Epidermal melanocyte (primary cell): ENCODE results near the gene GPR179.

Source experiments
- DNase-seq: peaks from one replicate; pipeline ENCODE4 v3.0.0; 2011; ENCODE audit warnings: low spot score; ENCODE audit not compliant: insufficient read length

GPR179 gene

GRCh38 chr17:38349097-38349730, 5.5 kb upstream of the GPR179 start:
- DNase-seq: no peak

- no peak for DNase-seq
Observed at GRCh38 chr17:38345743-38346142, 2.0 kb upstream of the GPR179 start.

- DNase-seq: no peak
Observed at GRCh38 chr17:38344420-38344745, 627 bp upstream of the GPR179 start.

- DNase-seq: no peak
Observed at GRCh38 chr17:38342886-38343607, 709 bp downstream of the GPR179 start.

GRCh38 chr17:38341035-38341721, 2.6 kb downstream of the GPR179 start:
- DNase-seq: no peak

DNA sequence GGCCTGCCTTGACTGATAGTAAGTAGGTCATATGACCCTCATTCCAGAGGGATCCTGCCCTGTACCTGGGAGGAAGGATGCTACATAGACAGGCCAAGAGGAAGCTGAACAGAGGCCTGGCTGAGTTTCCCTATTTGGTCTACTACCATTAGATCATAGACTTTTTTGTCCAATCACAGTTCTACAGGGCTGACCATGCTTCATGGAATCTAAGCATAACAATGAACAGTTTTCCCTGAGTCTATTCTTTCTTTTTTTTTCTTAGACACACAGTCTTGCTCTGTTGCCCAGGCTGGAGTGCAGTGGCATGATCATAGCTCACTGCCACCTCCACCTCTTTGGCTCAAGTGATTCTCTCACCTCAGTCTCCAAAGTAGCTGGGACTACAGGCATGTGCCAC, 3.9 kb downstream of the GPR179 start:
- DNase-seq: no peak

DNA sequence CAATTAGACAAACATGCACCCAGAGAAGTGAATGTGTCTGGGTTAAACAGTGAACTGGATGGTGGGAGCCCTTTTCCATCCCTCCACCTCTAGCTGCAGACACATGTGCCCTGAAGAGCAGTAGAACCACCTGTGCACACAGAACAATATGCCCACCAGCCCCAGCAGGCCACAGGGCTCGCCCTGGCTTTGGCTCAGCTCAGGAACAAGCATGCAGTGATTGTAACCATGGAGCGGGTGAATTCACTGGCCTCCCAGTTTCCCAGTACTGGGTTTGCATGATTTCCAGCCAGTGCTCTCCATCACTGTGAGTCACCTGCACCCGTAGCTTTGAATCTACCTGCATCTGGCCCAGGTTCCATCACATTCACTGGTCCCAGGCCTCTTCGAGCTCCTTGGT, 5.2 kb downstream of the GPR179 start:
- DNase-seq: no peak

GRCh38 chr17:38338053-38338452, 5.7 kb downstream of the GPR179 start:
- DNase-seq: no peak

DNA sequence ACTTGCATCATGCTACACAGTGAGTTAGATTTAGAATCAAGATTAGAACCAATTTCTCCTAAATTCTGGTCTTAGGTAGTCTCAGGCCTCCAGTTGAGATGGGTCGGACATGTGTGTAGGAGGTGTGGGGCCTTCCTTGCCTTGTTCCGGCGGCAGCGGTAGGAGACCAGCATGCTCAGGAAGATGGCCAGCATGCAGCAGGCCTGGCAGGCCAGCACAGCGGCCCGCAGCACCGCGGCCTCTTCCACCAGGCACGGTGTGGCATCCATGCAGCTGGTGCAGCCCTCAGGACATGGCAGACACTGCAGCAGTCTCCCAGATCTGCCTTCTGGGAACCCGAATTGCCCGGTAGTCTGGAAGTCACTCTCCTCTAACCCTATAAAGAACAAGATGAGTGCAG, 6.9 kb downstream of the GPR179 start:
- no peak for DNase-seq

- no peak for DNase-seq
Observed at GRCh38 chr17:38334480-38335364, 9.0 kb downstream of the GPR179 start.

GRCh38 chr17:38333635-38334295, 10.0 kb downstream of the GPR179 start:
- no peak for DNase-seq

DNA sequence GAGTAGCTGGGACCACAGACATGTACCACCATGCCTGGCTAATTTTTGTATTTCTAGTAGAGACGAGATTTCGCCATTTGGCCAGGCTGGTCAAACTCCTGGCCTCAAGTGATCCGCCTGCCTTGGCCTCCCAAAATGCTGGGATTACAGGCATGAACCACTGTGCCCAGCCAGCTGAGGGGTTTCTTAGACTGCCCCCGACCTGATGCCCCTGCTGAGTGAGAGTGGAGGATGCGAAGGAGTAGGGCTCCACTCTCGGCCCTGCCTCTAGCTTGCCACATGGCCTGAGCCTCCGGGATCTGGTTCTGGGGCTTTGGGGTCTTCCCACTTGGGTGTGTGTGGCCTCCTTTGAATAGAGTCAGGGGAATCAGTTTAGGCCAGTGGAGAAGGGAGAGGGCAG, 11.0 kb downstream of the GPR179 start:
- DNase-seq: no peak

DNA sequence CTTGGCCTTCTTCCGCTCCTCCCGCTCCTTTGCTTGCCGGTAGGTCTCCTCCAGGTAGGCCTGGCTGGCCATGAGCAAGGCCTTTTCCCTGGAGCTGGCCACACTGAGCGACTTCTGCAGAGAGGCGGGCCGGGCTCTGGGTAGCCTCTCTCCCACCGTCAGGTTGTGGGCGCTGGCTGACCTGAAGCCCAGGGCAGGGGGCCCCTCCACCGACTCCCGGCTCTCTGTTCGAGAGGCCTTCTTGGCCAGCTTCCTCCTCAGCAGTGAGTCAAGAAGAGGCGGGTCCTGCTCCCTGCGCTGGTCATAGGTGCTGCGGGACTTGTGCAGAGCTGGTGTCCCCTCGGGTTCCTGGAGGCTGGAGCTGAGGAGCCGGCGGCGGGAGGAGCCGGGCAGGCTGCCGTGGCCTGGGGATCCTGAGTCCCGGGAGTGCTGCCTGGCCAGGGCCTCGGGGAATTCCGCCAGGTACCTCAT, 12.8 kb downstream of the GPR179 start:
- no peak for DNase-seq

DNA sequence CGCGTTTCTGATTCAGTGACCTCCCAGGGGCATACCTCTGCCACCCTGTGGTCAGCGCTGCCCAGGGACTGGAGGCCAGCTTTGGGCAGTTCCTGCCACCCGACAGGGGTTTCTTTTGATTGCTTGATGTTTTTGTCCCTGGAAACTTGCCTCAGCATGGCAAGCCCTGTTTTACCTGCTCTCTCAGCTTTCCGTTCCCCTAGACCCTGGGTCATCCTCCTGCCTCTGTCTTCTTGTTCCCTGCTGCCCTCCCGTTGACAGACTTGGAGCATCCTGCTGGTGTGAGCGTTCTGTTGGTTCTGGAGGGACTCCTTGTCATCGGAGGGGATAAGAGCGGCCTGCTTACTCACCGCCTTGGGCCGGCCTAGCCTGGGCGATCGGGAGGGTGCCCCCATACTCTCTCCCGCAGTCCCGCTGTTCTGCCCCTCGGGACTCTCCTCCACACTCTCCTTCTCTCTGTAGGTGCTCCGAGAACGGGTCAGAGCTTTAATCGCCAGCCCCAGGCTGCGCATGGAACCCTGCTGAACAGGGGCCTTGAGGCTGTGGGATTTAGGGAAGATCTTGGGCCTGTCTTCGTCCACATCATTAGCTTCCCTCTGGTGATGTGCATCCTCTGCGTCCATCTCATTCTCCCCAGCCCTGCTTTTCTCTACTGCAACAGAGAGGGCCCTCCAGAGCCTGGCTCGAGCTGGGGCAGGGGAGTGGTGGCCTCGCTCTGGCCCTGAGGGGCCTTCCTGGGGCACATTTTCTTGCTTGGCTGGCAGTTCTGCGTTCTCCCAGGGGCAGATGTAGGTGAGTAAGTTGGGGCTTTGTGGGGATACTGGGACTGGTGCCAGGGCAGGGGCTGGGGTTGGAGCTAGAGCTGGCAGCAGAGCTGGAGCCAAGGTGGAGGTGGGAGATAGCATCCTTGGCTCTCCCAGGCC, 13.7 kb downstream of the GPR179 start:
- DNase-seq: no peak

DNA sequence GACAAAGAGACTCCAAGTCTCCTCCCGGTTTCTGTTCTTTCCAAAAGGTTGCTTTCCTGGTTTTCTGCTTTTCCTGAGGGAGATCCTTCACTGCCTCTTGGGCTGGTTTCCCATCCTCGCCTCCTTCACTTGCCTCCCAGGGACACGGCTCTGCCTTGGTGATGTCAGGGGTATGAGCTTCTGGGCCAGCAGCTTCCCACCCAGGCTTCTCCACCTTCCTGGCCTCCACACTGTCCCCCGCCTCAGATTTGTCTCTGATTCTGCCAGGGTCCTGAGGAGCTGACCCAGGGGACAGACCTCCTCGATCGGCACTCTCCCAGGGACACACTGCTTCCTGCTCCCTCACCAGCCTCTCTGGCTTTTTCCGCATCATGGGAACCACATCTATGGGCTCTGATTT, 14.5 kb downstream of the GPR179 start:
- no peak for DNase-seq

GRCh38 chr17:38328620-38329019, 15.1 kb downstream of the GPR179 start:
- DNase-seq: no peak

DNA sequence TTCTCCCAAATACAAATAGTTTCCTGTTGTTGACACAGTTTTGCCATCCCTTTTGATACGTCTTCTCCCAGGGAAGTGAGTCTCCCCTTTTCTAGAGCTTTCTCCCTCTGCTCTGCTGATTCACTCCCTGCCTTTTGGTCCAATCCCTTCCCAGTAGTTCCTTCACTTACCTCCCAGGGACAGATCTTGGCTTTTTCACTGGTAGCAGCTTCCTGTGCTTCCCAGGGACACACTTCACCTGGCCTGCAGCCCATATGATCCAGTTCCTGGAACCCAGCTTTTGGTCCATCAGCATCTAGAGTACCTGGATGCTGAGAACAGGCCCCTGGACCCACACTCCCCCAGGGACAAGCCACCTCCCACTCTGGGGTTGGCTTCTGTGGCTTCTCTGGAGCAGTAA, 15.8 kb downstream of the GPR179 start:
- no peak for DNase-seq

DNA sequence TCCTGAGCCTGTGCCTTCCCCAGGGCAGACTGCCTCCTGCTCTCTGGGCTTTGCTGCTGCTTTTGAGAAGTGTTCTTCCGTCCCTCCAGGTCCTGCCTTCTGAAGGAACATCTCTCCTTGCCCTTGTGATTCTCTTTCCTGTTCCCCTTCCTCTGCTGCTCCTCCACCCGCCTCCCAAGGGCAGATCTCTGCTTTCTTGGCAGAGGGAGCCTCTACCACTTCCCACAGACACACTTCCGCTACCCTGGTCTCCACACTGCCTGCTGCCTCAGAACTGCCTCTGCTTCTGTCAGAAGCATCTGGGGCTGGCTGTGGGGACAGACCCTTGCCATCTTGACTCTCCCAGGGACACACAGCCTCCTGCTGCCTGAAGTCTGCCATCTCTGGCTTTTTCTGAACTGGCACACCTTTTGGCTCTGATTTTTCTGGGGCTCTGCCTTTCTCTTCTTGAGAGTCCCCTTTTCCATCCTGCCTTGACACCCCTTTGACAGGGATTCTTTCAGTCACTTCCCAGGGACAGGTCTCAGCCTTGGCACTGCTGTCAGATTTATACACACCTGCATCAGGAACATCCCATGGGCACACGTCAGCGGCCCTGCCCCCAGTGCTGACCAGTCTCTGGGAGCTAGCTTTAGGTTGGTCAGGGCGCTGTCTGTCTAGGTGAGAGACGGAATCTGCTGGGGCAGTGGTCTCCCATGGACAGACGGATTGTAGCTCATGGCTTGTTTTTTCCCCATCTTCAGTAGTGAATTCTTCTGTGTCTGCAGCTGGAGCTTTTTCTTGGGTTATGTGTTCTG, 16.6 kb downstream of the GPR179 start:
- no peak for DNase-seq

GRCh38 chr17:38325221-38325851, 18.4 kb downstream of the GPR179 start:
- peak; percentile 66 for DNase-seq
